Stomach (tissue), 4 donors: ENCODE results near the gene PARP1.

Experiments
- EP300 ChIP-seq: sonication (generic); formaldehyde crosslinking; IDR thresholded peaks from one replicate; pipeline ENCODE4 v1.6.1; 2017; ENCODE audit warnings: antibody characterized with exemption
- POLR2A ChIP-seq, 4 donors: fragments of 450-650 bp; IDR thresholded peaks; one replicate each; pipeline ENCODE4 v1.6.1; 2016; ENCODE audit warnings: antibody characterized with exemption in 4 of 4, control low read depth in 2 of 4, mild to moderate bottlenecking in 1 of 4, moderate library complexity in 1 of 4
- POLR2AphosphoS5 ChIP-seq, 3 donors: sonication (generic); formaldehyde crosslinking; IDR thresholded peaks; one replicate each; pipeline ENCODE4 v1.6.1; 2016; ENCODE audit warnings: antibody characterized with exemption in 3 of 3
- TF ChIP-seq, protein P1 (sequence below), 7 experiments: fragments of 450-650 bp in 4 of 7; fragments of 200-600 bp in 3 of 7; sonication (generic) in 3 of 7; IDR thresholded peaks; one replicate each; pipeline ENCODE4 v1.5.1; 2016 to 2019; ENCODE audit warnings: antibody characterized with exemption in 7 of 7, control low read depth in 2 of 7, mild to moderate bottlenecking in 1 of 7

DNA sequence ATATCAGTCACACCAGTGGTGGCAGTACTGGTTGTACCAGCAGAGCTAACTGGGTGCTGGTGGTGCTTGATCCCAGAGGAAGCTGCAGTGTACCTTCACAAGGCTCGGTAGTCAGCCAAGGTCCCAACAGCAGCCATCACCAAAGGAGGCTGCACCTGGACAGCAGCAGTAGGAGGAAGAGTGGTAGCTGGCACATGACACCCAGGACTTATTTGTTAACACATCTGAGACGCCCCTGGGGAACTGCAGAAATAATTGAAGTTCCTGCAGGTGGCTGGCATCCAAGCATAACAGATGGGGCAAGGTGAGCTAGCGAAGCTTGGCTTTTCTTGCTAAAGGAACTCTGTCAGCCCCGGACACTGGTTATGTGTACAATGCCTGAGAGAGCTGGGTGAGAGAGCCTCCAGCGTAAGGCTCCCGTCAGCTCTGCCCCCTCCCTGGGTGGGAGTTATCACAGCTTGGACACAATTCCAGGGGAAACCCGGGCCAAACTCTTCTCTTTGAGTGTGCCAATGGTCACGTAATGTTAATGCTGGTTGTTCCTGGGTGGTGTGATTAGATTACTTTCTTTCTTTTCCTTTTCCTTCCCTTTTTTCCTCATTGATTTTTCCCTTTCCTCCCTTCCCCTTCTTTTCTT, 29.1 kb upstream of the PARP1 start:
- TF ChIP-seq, protein P1, sequence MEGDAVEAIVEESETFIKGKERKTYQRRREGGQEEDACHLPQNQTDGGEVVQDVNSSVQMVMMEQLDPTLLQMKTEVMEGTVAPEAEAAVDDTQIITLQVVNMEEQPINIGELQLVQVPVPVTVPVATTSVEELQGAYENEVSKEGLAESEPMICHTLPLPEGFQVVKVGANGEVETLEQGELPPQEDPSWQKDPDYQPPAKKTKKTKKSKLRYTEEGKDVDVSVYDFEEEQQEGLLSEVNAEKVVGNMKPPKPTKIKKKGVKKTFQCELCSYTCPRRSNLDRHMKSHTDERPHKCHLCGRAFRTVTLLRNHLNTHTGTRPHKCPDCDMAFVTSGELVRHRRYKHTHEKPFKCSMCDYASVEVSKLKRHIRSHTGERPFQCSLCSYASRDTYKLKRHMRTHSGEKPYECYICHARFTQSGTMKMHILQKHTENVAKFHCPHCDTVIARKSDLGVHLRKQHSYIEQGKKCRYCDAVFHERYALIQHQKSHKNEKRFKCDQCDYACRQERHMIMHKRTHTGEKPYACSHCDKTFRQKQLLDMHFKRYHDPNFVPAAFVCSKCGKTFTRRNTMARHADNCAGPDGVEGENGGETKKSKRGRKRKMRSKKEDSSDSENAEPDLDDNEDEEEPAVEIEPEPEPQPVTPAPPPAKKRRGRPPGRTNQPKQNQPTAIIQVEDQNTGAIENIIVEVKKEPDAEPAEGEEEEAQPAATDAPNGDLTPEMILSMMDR (IDR thresholded peaks at IDR 0.05), result no peak
- TF ChIP-seq POLR2A (IDR thresholded peaks at IDR 0.05) (no peak), EP300 (no peak), POLR2AphosphoS5 (IDR thresholded peaks at IDR 0.05) (no peak)
